ENCODE data around the gene VAMP5.
"Not testable (repeated sequence)": the region's sequence is repeated elsewhere in the genome, so short reads cannot be mapped to it uniquely, and the experiment has no call there.

VAMP5 gene

DNA sequence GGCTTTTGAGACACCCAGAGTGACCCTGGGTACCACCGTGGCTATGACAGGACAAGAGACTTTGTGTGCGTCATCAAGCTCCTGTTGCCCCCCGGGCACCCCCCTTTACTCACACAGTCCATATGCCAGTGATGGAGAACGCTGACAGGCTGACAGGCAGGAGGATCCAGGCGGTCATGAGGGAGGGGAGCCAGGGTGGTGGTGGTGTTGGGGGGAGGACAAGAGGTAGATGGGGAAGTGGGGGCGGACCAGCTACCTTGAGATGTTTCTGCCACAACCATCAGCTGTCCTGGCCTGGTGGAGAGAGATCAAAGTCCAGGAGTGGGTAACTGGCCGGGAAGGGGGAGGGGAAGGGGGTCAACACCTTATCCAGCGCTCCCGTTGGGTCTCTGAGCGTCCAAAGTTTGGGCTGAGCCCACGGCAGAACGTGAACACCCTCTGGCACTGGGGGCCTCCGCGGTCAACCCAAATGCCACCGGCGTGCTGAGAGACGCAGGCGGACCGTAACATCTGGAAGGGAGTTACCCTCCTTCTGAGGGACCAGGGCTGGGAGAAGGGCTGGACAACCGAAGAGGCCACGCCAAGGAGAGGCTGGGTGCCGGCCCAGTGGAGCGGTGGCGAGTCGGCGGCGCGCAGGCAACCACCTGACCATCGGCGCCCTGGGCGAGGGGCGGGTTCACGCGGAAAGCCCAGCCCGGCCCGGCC, 17.7 kb downstream of the VAMP5 start:
- DNase-seq: no peak

DNA sequence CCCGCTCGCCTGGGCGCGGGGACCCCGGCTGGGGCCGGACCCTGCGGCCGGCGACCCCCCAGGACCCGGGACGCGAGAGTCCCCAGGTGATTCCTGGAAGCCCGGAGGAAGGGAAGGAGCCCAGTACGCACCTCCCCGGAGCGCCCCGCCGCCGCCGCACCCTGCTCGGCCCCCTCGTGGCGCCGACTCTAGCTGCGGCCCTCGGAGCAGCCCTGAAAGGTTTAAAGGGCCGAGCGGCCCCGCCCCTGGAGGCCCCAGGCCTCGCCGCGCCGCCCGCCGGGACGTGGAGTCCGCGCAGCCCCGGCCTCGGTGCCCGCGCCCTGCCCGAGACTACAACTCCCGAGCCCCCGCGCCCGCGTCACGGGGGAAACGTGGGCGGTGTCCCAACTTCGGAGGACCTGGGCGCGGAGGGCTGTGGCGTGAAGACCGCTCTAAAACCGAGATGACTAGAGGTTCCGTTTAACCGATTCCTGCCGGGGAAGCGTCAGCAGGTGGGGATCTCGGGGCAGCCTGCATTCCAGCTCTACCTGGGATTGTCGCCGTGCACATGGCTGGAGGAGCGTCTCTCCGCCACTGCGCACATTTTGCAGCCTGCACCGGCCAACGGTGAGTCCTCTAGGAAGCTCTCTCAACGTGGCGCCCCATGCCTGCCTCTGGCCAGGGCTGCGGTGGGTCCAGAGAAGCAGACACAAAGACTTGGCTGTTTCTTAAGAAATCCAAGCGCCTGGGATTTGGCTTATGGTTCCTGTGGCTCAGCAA, 18.4 kb downstream of the VAMP5 start, which contains the start of gene TMEM150A:
TSS of gene TMEM150A (minus strand) at position 223 of the 759 bp plus-strand sequence. CDS start 750 bp downstream, outside the sequence.
- peak; percentile 85 for DNase-seq

DNA sequence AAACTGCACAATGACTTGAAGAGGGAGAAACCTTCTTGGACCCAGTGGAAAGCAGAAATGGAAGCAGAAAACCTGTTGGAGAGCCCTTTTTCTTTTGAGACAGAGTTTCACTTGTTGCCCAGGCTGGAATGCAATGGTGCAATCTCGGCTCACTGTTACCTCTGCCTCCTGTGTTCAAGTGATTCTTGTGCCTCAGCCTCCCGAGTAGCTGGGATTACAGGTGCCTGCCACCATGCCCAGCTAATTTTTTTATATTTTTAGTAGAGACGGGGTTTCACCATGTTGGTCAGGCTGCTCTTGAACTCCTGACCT, 19.9 kb downstream of the VAMP5 start:
- not testable (repeated sequence) for DNase-seq

DNA sequence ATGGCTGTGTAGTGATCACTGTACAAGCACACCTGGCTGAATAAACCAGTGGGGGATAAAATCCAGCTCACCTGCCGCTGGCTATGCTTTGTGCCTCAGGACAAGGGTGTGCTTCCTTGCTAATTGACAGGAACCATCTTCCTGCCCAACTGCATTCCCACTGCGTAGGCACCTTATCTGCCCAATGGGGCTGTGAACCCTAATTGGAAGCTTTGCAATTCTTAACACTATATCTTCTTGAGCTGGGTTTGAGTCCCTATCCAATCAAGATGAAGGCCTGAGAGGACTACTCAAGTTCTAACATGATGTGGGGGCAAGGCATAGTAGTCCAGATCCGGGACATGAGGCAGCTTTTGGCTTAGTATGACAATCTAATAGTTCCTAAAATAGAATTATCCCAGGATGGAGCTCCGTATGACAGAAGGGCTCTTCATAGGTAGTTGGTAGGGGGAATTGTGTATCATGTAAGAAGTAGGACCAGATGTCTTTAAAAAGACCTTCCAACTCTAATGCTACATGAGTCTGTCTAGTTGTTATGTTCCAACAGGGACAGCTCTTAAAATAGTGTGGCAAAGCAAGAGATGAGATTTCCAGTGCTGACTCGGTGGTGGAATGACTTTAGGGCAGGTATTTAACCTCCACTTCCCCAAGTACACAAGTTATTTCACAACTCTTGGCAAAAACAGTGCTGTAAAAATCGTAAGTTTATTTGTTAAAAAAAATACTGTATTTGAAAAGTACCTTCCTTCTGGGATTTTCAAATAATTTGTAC, 20.5 kb downstream of the VAMP5 start:
- no peak for DNase-seq

DNA sequence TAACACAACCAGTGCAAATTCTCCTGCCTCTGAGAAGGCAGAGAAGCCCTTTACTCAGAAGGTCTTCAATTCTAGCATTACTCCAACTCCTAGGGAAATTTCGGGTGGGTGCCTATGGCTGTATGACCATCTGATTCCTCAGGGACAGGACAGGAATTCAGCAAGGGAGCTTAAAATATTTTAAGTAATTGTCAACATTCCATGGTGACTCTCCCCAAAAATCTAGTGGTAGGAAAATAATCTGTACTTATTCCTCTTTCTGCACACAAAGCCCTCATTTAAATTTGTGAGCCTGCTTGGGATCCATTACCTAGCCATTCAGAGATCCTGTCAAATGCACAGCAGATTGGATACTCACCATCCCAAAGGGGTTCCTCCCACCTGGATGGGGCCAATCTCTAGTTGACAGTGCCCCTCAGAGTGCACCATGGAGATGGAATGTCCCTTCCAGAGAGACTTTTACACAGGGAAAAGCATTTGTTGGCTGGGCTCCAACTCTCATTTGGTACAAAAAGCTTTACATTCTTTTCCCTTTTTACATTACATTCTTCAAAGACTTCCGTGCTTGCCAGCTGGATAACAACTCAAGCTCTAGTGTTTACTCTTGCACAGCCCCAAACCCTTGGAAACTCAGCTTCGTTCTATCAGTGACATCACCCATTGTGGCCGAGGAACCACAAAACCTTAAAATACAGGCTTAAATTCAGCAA, 21.3 kb downstream of the VAMP5 start:
- no peak for DNase-seq

DNA sequence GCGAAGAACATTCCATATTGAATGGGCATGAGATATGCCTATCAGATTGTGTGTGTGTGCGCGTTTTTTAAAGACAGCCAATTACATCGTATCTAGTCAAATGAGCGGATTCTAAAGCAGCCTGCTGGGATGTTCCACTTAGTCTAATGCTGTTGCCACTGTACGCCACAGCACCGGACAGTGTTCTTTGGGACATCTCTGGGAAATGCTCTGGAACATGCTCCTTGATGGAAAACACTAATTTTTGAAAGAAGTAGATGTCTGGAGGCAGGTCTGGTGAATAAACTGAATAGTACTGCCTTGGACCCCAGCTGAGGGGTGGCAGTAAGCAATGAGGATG, 21.9 kb downstream of the VAMP5 start:
- DNase-seq: no peak

DNA sequence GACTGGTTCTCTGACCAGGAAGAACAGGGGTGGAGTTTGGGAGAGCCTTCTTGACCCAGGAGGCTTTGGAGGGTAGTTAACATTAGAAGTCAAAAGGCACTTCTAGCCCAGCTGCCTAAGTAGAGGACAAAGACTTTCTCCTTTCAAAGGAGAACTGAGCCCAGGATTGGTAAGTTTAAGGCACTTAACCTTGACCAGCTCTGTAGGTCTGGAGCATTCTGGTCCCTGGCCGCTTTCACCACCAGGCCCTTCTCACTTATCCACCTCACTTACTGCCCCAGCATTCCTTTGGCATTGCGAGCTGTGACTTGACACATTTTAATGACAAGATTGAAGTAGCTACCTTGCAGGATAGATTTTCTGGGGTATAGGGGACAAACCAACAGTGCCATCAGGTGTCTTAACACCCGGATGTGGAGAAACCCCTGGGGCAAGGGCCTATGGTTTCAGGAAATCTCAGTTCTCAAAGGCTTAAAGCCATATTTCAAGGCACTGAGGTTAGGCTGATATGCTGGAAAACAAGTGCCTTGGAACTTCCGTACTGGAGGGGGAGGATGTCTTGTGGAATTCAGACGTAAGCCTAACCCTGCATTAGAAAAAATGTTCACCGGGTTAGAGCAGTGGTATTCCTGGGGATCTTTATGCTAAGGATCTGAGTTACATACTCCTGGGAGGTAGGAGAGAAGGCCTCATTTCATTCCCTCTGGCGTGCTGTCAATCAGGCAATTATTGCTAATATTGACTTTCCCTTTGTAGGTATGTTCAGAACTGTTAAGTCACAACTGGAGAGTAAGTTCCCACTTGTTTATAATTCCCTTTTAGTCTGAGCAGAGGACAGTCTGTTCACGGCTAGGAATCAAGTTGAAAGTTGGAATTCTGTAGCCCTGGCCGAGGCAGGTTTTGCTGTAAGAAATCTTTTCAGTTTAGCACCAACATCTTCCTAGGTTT, 23.3 kb downstream of the VAMP5 start:
- no peak for DNase-seq

- no peak for DNase-seq
These were observed 27.0 kb downstream of the VAMP5 start for GRCh38 chr2:85611217-85611704.

- peak; percentile 87 for DNase-seq
These were observed 27.7 kb downstream of the VAMP5 start, which contains the start of gene C2orf68 for GRCh38 chr2:85611705-85612587. Gene C2orf68, minus strand, starts transcription at chr2:85612066. Its CDS starts 82 bp downstream, at chr2:85611984.

DNA sequence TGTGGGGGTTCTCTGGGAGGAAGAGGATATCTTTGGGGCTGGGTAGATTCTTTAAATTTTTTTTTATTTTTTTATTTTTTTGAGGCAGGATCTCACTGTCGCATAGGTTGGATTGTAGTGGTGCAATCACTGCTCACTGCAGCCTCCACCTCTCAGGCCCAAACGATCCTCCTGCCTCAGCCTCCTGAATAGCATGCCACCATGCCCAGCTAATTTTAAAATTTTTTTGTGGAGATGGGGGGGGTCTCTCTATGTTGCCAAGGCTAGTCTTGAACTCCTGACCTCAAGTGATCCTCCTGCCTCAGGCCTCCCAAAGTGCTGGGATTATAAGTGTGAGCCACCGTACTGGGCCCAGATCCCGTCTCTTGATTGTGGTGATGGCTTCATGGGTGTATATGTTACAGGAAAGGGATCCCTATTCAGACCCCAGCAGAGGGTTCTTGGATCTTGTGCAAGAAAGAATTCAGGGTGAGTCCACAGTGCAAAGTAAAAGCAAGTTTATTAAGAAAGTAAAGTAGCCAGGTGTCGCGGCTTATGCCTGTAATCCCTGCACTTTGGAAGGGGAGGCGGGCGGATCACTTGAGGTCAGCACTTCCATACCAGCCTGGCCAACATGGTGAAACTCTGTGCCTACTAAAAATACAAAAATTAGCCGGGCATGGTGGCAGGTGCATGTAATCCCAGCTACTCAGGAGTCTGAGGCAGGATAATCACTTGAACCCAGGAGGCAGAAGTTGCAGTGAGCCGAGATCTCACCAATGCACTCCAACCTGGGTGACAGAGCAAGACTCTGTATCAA, 29.7 kb downstream of the VAMP5 start:
- no peak for DNase-seq

- not testable (repeated sequence) for DNase-seq
These were observed 30.5 kb downstream of the VAMP5 start for GRCh38 chr2:85614757-85615156.

- no peak for DNase-seq
These were observed 31.1 kb downstream of the VAMP5 start for GRCh38 chr2:85615413-85615728.

DNA sequence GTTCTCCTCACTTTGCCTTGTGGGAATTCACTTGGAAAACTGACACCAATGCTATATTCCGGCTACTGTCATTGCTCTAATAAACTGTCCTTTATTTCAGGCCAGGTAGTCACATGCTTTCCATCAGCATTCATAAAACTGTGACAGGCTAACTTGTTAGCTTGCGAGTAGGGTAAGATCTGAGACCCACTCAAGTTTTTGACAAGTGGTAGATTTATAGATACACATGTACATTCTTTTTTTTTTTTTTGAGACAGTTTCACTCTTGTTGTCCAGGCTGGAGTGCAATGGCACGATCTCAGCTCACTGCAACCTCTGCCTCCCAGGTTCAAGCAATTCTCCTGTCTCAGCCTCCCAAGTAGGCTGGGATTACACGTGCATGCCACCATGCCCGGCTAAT, 33.5 kb downstream of the VAMP5 start:
- not testable (repeated sequence) for DNase-seq

GRCh38 chr2:85619617-85620016, 35.4 kb downstream of the VAMP5 start:
- DNase-seq: no peak

- no peak for DNase-seq
These were observed 37.1 kb downstream of the VAMP5 start for GRCh38 chr2:85621338-85621737.

GRCh38 chr2:85623991-85624390, 39.8 kb downstream of the VAMP5 start:
- no peak for DNase-seq

DNA sequence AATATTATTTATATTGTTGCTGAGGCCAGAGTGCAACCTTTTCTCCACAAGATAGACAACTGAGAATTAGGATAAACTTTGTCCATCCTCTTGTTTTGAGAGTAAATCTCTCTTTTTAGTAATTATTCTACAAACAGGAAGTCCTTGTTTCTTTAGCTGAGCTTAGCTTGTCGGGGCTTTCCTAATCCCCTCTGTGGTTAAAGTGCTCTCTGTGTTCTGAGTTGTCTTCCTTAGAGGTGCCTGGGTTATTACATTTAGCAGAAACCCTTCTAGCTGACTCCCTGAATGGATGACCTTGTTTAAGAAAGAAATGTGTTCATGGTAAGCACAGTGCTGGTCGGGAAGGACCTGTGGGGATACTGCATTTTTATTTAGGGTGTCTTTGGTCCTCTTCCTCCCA, 44.4 kb downstream of the VAMP5 start:
- no peak for DNase-seq

- no peak for DNase-seq
These were observed 47.1 kb downstream of the VAMP5 start for GRCh38 chr2:85631316-85631715.

- DNase-seq: no peak
These were observed 50.8 kb downstream of the VAMP5 start for GRCh38 chr2:85635011-85635410.

- no peak for DNase-seq
These were observed 51.4 kb downstream of the VAMP5 start for GRCh38 chr2:85635636-85636035.
